Fibroblast of pulmonary artery (primary cell): ENCODE data around the gene GEMIN2.
A peak's percentile ranks its signal among the peaks of the same experiment; 100 is the strongest.

ENCODE experiments used
- DNase-seq: peaks from one replicate; pipeline ENCODE4 v3.0.0-alpha.2; 2010; ENCODE audit warnings: low read depth
- H3K4me3 ChIP-seq: replicated peaks from 2 replicates; pipeline ENCODE4 v1.5.1; 2011; ENCODE audit warnings: low read depth, mild to moderate bottlenecking, control low read depth, low read length, moderate library complexity
- TF ChIP-seq, protein P1 (sequence below): IDR thresholded peaks from 2 replicates; pipeline ENCODE4 v1.5.1; 2011; ENCODE audit warnings: mild to moderate bottlenecking, control low read depth, low read length, inconsistent platforms; ENCODE audit errors: missing control alignments

The GEMIN2 gene

DNA sequence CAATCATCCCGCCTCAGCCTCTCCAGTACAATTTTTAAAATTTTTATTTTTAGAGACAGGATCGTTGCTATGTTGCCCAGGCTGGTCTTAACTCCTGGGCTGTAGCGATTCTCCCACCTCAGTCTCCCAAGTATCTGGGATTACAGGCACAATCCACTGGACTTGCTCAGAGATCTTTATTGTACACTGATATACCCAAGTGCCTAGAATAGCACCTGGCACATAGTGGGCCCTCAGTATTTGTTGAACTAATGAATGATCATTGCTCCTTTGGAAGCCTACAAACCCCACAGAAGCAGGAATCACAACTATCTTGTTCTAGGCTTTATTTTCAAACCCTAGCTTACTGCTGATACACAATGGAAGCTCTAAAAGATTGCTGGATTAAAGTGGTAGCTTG, 59.1 kb downstream of the GEMIN2 start:
- no peak for DNase-seq
- TF ChIP-seq, protein P1, sequence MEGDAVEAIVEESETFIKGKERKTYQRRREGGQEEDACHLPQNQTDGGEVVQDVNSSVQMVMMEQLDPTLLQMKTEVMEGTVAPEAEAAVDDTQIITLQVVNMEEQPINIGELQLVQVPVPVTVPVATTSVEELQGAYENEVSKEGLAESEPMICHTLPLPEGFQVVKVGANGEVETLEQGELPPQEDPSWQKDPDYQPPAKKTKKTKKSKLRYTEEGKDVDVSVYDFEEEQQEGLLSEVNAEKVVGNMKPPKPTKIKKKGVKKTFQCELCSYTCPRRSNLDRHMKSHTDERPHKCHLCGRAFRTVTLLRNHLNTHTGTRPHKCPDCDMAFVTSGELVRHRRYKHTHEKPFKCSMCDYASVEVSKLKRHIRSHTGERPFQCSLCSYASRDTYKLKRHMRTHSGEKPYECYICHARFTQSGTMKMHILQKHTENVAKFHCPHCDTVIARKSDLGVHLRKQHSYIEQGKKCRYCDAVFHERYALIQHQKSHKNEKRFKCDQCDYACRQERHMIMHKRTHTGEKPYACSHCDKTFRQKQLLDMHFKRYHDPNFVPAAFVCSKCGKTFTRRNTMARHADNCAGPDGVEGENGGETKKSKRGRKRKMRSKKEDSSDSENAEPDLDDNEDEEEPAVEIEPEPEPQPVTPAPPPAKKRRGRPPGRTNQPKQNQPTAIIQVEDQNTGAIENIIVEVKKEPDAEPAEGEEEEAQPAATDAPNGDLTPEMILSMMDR: no peak
- H3K4me3 ChIP-seq: no peak overlapping the region

DNA sequence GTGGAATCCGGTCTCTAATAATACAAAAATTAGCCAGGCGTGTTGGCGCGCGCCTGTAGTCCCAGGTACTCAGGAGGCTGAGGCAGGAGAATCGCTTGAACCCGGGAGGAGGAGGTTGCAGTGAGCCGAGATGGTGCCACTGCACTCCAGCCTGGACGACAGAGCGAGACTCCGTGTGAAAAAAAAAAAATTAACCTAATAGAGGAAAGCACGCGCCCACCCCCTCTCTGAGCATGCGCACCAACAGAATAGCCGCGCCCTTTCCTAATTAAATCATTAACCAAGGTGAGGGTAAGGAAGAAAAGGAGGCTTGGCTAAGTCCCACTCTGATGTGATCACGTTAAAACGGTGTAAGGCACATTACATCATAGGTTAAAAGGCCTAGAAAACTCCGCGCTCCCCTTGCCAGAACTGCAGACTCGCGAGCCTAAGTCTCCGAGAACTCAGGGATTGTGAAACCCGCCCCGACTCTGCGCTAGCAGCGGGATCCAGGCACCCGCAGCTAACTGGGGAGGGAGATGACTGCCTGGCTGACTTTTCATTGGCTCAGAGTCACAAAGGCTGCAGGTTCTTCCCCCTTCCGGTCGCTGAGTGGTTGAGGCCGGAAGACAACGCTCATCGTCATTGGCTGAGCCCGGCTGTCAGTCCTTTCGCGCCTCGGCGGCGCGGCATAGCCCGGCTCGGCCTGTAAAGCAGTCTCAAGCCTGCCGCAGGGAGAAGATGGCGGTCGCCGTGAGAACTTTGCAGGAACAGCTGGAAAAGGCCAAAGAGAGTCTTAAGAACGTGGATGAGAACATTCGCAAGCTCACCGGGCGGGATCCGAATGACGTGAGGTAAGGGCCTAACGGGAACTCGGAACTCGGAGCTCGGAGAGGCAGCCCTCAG, 60.7 kb downstream of the GEMIN2 start, which contains the start of gene PNN:
TSS of gene PNN (plus strand) at position 695 of the 885 bp plus-strand sequence. CDS start at position 721, 26 bp downstream.
- TF ChIP-seq, protein P1: no peak
- peak within 1 kb of the TSS; percentile 98 for H3K4me3 ChIP-seq
- peak; percentile 100 for DNase-seq

DNA sequence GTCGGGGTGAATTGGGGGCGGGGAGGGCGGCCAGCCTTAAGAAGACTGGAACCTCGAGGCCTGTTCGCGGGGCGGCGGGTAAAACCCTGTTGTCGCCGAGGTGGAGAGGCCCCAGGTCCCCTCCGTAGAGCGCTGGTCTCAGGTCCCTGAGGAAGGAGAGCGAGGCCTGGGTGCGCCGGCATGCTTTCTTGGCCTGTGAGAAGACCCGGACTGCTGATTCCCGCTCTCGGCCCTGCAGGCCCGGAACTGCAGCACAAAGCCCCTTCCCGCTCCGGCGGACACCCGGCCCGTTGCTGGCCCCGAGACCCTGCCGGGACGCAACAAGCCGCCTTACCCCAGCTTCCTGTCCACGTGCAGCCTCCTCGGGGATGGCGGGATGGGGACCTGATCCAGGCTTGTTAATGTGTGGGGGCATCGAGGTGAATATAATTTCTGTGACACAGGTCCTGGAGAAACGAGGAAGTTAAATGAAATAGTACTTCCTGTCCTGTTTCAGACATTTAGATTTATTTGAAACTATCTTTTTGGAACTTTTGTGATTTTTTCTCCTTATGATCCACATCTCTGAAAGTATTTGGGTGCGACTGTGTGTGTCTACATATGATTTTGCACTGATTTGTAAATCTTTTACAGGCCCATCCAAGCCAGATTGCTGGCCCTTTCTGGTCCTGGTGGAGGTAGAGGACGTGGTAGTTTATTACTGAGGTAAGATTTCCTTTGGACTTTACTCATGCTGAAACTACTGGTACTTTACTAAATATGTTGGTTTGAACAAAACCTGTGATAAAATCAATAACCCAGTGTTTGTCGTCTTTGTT, 61.5 kb downstream of the GEMIN2 start:
- TF ChIP-seq, protein P1: no peak
- peak overlapping the region; percentile 98 for H3K4me3 ChIP-seq
- peak; percentile 24 for DNase-seq

DNA sequence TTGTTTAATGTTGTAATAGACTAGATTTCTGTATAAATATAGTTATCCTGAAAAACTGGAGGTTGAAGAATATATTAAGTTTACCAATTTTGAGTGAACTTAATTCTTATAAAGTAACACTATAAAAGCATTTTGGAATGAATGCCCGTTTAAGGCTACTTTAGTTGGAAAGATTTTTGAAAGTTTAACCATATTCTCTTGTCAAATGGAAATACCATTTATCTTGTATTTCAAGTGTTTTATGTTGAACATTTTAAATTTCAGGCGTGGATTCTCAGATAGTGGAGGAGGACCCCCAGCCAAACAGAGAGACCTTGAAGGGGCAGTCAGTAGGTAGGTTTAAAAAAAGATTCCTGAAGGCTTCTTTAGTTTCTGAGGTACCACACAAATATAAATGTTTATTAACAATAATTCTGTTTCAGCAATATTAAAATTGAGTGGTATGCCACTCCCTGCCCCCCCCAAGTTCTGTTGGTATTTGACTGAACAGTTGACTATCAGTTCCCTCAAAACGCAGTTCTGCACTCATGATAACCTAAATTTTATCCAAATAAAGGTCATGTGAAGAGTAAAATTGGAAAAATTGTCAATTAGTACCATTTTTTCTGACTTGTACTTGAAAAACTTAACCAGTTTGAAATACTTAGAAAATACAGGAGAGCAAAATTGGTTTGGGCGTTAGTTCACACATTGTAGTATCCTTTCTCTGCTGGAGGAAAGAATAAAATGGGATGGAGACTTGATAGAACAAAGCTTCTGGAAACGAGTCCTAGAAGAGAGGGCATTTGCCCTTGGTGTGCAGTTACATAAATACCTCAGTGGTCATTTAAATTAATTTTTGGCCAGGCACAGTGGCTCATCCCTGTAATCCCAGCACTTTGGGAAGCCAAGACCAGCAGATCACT, 62.4 kb downstream of the GEMIN2 start:
- TF ChIP-seq, protein P1: no peak
- peak overlapping the region; percentile 98 for H3K4me3 ChIP-seq
- DNase-seq: no peak

DNA sequence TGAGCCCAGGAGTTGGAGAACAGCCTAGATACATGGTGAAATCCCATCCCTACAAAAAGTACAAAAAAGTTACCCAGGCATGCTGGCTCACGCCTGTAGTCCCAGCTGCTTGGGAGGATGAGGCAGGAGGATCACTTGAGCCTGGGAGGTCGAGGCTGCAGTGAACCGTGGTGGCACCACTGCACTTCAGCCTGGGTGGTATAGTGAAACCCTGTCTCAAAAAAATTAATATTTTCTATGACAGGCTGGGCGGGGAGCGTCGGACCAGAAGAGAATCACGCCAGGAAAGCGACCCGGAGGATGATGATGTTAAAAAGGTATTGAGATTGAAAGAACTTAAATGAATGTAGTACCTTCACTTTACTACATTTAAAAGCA, 63.0 kb downstream of the GEMIN2 start:
- TF ChIP-seq, protein P1: no peak
- DNase-seq: no peak
- H3K4me3 ChIP-seq: no peak overlapping the region

DNA sequence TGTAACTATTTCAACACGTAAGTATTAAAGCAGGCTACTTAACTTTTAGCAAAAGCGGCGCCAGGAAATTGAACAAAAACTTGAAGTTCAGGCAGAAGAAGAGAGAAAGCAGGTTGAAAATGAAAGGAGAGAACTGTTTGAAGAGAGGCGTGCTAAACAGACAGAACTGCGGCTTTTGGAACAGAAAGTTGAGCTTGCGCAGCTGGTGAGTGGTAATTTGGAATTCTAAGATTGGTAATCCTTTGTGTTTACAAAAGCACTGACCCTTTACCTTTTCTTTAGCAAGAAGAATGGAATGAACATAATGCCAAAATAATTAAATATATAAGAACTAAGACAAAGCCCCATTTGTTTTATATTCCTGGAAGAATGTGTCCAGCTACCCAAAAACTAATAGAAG, 64.9 kb downstream of the GEMIN2 start:
- DNase-seq: no peak
- TF ChIP-seq, protein P1: no peak
- H3K4me3 ChIP-seq: no peak overlapping the region
